COLO668 (cell line): ENCODE results near the gene SLC39A11.
A peak's percentile ranks its signal among the peaks of the same experiment; 100 is the strongest.
"Not testable (repeated sequence)": the region's sequence is repeated elsewhere in the genome, so short reads cannot be mapped to it uniquely, and the experiment has no call there.

Experiments used
- DNase-seq: peaks from one replicate; lab custom pipeline; 2025; ENCODE audit not compliant: unreplicated experiment; lab: John Stamatoyannopoulos, UW

SLC39A11 gene

DNA sequence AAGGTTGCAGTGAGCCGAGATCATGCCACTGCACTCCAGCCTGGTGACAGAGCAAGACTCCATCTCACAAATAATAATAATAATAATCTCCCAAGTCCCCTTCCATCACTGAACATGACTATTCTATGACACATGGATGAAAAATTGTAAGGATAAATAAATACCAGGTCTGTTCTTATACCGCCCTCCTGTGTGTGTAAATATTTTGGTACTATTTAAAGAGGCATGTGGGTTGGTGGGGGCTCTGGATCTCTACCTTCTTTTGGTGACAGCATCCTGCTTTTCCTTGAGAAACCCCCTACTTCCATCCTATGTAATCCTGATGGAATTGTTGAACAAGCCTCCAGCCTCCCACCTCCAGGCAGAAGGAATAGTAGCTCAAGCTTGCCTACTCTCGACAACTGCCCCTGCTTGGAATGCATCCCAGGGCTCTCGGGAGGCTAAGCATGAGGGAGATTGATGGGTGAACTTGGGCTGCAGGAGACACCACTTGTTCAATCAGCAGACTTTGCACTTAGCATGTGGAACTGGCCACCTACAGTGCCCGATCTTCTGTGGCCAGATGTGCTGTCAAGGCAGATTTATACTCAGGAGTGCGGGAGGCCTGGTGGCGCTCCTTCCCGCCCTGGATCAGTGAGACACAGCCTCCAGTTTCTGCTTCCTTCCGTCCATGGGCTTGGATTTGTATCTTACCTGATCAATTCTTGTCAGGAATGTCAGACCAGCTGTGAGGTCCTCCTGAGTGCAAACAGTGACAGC, 287.4 kb downstream of the SLC39A11 start:
- DNase-seq, result no peak

DNA sequence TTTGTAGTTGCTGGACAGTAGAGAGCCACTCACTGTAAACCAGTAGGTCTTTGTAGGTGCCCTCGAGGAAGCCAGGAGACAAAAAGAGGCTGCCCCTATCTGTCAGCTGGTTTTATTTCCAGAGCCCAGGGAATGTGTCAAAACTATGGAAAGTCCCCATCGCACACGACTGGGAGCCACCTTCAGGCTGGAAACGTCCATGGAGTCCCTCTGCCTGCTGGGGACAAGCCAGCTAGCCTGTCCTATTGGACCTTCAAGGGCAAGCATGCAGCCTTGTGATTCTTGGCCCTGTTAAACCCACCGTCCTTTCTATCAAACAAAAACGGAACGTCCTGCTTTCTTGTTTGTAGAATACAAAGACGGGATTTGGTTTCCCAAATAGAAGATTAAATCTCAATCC, 289.8 kb downstream of the SLC39A11 start:
- no peak for DNase-seq

DNA sequence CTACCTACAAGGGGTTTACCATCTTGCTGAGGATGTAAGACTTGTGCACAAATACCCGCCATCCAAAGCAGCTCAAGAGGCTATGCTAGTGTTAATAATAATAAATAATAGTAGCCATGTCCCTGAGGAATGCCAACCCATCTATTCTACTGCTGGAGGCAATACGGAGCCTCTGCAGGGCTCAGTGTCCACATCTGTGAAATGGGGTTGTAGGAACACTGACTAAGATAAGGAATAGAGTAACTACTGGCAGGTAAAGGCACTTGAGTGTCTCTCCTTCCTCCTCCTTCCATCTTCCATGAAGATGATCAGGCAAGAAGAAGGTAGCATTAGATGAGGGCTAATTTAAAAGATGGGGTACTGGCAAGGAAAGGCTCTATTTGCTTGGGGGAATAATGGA, 295.3 kb downstream of the SLC39A11 start:
- DNase-seq, result no peak

DNA sequence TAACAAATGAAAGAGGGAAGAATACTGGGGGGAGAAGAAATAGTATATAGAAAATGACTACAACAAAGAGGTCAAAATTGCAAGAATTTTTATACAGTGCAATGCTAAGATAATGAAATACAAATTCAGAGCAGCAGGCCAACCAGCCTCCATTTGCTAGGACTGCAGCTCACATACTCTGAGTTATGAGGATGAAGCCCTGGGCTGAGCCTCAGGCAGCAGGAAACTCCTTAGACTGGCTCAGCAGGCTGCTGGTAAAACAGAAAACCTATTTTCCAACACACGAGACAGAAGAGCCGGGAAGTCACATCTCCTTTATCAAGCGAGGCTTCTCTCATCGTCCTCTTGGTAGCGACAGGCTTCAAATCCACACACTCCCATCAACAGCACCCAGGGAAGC, 296.5 kb downstream of the SLC39A11 start:
- no peak for DNase-seq

DNA sequence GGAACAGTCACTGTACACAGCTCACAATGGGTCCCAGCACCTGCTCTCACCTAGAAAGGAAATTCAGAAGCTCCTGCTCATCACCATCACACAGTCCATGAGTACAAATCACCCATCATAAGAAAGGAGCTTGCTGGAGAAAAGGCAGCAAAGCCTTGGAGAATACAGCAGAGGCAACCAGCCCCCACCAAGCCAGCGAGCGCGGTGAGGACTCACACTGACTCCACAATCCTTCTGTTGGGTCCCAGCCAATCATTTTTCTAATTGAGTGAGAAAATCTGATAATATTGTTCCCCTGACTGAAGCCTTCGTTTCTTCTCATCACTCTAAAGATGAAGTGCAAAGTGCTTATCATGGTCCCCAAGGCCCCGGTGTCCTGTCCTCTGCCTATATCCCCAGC, 298.3 kb downstream of the SLC39A11 start:
- no peak for DNase-seq

DNA sequence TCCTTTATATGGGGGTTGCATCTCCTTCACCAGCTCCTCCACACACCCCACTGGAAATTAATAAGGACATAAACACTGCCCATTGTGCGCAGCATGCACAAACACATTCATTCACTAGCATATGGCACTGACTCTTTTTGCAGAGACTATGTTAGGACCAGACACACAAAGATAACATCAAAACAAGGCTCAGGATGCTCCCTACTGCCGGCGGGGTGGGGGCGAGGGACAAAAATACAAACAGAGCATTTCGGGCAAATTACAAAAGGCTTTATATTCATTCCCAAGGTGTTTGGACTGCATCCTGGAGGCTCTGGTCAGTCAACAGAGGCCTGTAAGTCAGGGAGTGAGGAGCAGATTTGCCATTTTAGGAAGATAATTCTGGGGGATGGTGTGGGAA, 299.7 kb downstream of the SLC39A11 start:
- DNase-seq, result no peak

DNA sequence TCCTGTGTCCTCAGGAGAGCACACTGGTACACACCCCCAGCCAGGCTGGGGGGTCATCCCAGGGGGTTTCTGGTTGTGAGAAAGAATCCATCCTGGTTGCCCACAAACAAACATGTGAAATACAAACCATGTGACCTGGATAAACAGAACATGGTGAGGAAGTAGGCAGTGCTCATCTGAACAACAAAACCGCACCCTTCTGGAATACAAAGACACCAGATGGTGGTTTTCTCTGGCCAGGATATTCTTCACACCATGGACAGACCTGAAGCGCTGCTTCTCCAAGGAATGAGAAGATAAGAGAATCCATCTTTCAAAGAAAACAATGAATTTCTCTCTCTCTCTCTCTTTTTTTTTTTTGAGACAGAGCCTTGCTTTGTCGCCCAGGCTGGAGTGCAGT, 302.3 kb downstream of the SLC39A11 start:
- DNase-seq, result peak; percentile 16

DNA sequence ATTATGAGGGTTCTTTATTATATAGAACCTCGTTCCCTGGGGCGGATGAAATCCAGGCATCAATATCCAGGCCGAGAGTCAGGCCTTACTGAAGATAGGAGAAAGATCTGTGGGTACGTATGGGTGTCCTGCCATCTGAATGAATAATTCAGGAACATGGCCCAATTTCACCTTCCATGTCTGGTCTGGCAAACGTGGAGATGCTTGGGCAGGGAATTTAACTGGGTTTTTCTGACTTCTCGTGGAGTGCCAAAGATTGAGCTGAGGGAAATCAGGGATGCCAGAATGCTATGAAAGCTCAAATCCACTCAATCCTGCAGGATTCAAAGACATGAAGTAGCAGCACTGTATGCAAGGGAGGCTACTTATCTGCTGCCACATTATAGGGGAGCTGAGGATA, 302.8 kb downstream of the SLC39A11 start:
- DNase-seq, result no peak

DNA sequence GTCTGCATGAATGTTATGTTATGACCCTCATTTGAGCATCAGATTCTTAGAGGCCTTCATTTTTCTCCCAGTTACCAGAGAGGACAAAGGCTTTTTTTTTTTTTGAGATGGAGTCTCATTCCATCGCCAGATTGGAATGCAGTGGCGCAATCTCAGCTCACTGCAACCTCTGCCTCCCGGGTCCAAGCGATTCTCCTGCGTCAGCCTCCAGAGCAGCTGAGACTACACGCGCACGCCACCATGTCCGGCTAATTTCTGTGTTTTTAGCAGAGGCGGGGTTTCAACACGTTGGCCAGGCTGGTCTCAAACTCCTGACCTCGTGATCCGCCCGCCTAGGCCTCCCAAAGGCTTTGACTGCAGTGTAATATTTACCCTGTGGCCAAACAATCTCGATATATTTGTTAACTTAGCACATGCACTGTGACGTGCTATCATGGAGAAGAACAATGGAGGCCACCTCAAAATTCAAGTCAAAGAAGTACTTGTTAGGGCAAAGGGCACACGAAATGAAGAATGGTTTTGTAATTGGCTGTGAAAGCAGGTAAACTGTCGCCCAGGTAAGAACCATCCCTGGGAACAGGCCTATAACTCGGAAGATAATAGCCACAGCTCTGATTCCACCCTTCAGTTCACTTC, 303.4 kb downstream of the SLC39A11 start:
- peak; percentile 35 for DNase-seq

DNA sequence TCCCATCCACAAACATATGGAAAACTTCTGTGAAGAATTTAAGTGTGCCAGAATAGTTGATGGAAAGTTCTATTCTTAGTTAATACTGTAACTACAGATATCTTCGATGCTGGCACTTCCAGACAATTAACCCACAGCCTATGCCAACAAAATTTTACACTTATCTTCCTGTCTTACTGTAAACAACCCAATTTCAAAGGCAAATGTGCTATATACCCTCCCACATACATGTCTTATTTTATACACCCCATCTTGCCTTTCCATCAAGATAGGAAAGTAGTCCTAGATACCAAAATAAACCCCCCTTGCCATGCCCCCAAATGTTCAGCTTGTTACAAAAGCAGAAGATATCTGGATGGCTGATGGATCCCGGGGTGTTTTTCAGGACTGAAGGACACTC, 306.3 kb downstream of the SLC39A11 start:
- no peak for DNase-seq

DNA sequence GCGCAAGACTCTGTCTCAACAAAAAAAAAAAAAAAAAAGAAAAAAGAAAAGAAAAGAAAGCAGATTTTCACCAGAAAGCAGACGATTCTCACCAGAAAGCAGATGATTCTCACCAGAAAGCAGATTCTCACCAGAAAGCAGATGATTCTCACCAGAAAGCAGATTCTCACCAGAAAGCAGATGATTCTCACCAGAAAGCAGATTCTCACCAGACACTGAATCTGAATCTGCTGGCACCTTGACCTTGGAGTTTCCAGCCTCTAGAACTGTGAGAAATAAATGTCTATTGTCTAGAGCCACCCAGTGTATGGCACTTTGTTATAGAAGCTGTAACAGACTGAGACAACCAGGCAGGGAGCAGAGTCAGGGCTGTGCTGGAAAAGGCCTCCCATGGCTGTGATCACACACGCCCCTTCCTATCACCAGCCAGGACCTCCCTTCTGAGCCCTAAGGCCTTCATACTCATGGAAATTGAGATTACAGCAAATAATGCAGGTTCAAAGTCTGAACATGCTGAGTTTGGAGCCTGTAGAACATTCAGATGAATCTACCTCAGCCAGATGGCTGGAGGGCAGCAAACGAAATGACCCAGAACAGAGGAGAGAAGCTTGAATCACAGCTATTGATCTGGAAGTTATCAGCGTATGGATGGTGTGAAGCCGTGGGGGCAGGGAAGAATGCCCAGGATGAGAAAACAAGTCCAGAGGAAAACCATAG, 309.3 kb downstream of the SLC39A11 start:
- DNase-seq, result no peak

DNA sequence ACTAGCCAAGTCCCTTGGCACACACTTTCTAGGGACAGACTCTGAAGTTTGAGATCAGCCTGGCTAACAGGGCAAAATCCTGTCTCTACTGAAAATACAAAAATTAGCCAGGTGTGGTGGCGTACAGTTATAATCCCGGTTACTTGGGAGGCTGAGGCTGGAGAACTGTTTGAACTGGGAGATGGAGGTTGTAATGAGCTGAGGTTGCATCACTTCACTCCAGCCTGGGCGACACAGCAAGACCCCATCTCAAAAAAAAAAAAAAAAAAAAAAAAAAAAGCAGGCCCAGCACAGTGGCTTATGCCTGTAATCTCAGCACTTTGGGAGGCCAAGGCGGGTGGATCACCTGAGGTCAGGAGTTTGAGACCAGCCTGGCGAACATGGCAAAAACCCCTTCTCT, 310.1 kb downstream of the SLC39A11 start:
- not testable (repeated sequence) for DNase-seq

DNA sequence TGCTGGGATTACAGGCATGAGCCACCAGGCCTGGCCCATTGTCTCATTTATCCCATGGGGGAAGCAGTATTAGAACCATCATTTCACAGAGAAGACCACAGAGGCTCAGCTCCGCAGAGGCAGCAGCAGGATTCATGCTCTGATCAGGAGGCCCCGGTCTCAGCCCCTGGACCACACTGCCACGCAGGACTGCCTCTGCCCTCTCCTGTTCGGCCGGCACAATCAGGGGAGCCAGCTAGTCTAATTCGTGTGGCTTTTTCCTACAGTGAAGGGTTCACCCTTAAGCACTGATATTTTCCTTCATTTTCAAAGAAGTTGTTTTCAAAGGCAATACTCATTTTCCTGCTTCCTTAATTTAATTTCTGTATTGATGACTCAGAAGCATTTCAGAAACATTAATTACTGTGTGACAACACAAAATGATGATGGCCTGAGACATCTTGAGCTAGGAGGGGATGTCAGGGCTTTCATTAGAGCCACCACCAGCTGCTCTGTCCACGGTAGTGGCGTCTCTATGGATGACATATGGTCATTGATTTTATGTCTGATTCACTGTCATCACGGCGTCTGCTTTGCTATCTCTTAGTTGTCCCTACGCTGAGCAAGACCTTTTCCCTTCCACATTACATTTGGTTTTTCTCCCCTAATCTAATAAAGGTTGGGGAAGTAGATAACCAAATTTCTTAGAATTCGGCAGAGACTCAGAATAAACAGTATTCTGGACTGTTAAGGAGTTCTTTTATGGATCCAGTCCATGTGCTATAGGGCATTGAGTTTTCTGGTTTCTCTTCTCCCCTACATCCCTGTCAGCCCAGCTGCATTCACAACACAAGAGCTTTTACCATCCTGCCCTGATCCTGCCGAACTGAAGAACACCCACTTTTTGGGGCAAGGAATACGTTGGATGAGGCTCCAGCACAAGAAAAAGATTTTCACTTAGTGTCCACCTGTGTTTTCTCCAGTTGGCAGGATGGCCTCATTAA, 314.0 kb downstream of the SLC39A11 start:
- no peak for DNase-seq

DNA sequence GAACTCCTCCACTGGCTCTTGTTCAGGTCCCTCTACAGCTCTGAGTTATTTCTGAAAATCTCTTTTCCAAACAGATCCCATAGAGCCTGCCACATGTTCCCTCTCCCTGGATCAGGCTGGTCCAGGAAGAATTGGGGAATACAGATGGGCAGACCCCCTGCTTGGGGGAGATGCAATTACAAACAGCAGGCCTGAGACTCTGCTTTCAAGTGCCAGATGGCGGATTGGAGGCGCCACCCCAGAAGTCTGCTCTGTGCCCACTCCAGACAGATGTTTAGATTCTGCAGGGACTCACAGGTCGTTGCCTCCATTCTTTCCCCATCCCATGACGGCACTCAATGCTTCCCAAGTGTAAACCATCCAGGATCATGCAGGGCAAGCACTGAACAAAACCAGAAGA, 316.6 kb downstream of the SLC39A11 start:
- no peak for DNase-seq

DNA sequence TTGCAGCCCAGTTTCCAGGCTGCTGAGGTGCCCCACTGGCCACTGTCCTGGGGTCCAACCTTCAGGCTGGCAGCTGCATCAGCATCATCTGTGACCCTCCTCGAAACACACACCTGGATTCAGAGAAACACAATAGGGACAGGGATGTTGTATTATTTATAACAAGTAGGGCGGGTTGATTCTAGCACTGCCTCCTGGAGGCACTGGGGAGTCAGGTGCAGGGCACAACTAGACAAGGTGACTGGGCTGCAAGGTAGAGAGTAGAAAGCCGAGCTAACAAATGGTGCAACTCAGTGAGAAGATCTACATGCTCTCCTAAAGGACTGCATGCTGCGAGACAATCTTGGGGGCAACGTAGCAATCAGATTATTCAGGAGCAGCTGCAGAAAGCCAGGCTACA, 317.3 kb downstream of the SLC39A11 start:
- DNase-seq, result no peak

DNA sequence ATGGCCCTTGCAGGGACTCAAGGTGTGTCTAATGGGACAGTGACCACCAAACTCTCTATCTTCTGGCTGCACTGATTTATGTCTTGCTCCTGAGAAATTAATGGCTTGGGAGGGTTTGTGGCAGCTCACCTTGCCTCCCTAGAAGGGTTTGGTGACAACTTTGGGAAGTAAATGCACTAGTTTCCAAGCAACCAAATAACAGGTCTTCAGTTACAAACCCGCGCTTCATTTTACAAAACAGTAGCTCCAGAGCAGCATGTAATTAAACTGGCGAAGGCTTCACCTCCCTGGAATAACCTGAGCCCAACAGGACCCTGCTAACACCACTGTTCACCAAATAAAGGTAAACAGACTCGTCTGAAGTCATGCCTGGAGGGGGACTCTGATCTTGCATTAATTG, 318.3 kb downstream of the SLC39A11 start:
- DNase-seq, result no peak

DNA sequence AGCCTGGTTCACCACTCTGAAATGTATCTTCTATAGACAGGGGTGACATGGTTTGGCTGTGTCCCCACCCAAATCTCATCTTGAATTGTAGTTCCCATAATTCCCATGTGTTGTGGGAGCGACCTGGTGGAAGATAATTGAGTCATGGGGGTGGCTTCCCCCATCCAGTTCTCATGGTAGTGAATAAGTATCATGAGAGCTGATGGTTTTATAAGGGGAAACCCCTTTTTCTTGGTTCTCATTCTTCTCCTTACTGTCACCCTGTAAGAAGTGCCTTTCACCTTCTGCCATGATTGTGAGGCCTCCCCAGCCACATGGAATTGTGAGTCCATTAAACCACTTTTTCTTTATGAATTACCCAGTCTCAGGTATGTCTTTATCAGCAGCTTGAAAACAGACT, 319.3 kb downstream of the SLC39A11 start:
- not testable (repeated sequence) for DNase-seq

DNA sequence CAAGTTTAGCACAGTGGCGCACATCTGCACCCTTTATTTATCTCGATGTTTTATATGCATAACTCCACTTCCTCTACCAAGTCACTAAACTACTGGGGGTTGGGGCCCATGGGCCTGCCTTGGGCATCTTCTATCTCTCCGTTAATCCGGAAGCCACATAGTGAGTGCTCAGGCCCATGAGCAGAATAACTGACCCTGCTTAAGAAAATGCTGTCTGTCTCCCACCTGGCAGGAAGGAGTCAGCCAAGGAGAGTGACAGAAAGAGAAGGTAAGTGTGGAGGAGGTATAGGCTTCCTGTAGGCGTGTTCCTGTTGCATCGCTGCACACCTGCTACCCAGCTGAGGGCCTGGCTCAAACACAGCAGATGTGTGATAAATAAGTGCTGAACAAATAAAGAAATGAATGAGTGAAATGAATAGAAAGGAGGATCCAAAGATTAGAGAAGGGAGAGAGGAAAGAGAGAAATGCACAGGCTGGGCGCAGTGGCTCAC, 320.1 kb downstream of the SLC39A11 start:
- no peak for DNase-seq

DNA sequence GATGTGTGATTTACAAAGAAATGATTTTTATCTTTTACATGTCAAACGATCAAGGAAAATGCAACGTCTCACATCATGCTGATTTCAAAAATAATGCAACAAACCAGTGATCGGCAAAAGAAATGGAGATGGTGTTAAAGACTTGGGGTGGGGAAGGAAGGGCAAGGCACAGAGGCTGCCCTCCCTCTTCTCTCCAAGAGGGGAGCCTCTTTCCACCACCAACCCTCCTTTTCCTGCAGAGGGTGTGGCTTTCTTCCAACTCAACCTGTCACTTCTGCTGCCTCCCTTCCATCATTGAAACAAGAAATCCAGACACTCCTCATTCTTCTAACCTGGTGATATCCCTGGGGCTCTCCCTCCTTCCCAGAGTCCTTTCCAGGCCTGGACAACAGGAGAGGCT, 320.8 kb downstream of the SLC39A11 start:
- no peak for DNase-seq

DNA sequence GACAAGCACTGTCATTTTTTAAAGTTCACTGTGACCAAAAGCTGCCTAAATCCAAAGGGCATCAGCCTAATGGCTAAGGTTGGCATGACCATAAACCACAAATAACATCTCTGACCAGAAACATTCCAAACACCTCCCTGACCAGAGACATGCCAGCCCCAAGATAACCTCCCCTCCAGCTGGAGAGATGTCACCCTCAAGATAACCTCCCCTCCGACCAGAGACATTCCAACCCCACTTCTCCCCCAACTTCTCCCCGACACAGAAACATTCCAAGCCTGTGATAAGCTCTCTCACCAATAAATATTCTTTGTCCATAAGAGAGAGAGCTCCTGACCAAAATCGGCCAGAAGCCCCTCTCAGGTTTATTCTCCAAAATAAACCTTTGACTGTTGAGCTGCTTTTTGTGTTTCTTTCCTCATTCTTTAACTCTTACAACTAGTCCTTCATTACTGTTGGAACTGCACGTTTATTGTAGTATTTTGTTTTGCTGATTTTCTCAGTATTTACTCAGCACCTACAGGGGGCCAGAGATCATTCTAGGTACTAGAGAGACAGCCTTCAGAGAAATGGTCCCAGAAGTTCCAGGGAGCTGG, 325.6 kb downstream of the SLC39A11 start:
- DNase-seq, result no peak
